H7 (cell line): Measurements from ENCODE around the gene THEM4. TPM values are rescaled to one million over a fixed set of nuclear protein-coding genes. Genes with fewer than 3 reads are reported as not detected.
A peak's percentile ranks its signal among the peaks of the same experiment; 100 is the strongest.

Experiments used
- DNase-seq: peaks from one replicate; pipeline ENCODE4 v3.0.0; 2012
- H3K27me3 ChIP-seq: 2 replicates; pipeline ENCODE4 v1.6.0; 2011; ENCODE audit warnings: mild to moderate bottlenecking, low read length; ENCODE audit not compliant: control insufficient read depth, insufficient read depth
- H3K36me3 ChIP-seq: replicated peaks from 2 replicates; pipeline ENCODE4 v1.5.1; 2011; ENCODE audit warnings: low read length; ENCODE audit not compliant: control insufficient read depth, insufficient read depth
- H3K4me3 ChIP-seq: 2 replicates; pipeline ENCODE4 v1.5.1; 2011; ENCODE audit warnings: low read depth, mild to moderate bottlenecking, control low read depth, low read length, moderate library complexity; ENCODE audit not compliant: insufficient read depth
- total RNA-seq: library from RNA; depleted of rRNA; stranded (reverse); fragments of >200 nt; shearing (Covaris generic); gene quantifications from 2 replicates; pipeline ENCODE4 v1.2.3, GENCODE V29; 2014

The THEM4 gene
- total RNA-seq, 1 experiment from 2014 or later, result 21.4 TPM

GRCh38 chr1:151849871-151850270 is 59.4 kb downstream of the THEM4 start:
- DNase-seq, result no peak
- no peaks in the 10 kb centered on the region for H3K36me3 ChIP-seq
- H3K27me3 ChIP-seq, result peaks cover 2% of the 10 kb centered on the region; the same call in 1 of the 2 replicates
- H3K4me3 ChIP-seq, result no peak overlapping the region

GRCh38 chr1:151849126-151849525 is 60.2 kb downstream of the THEM4 start:
- Histone ChIP-seq H3K4me3 (no peak overlapping the region), H3K27me3 (peaks cover 2% of the 10 kb centered on the region; the same call in 1 of the 2 replicates), H3K36me3 (no peaks in the 10 kb centered on the region)
- no peak for DNase-seq

GRCh38 chr1:151847867-151848596 is 61.3 kb downstream of the THEM4 start:
- H3K36me3 ChIP-seq, result no peaks in the 10 kb centered on the region
- no peak overlapping the region for H3K4me3 ChIP-seq
- DNase-seq, result peak; percentile 44
- H3K27me3 ChIP-seq, result no peaks in the 10 kb centered on the region; the same call in 1 of the 2 replicates

- Histone ChIP-seq H3K36me3 (no peaks in the 10 kb centered on the region), H3K4me3 (no peak overlapping the region), H3K27me3 (no peaks in the 10 kb centered on the region; the same call in 1 of the 2 replicates)
- DNase-seq, result no peak
These were observed 62.5 kb downstream of the THEM4 start for GRCh38 chr1:151846686-151847237.

- DNase-seq, result peak; percentile 85
These were observed 63.2 kb downstream of the THEM4 start for GRCh38 chr1:151846062-151846568.

GRCh38 chr1:151843398-151843797 is 65.9 kb downstream of the THEM4 start:
- H3K4me3 ChIP-seq, result no peak overlapping the region
- peaks cover 15% of the 10 kb centered on the region for H3K27me3 ChIP-seq
- DNase-seq, result no peak
- no peaks in the 10 kb centered on the region for H3K36me3 ChIP-seq

More at GRCh38 chr1:151846062-151846568, 63.2 kb downstream of the THEM4 start:
- Histone ChIP-seq H3K36me3 (no peaks in the 10 kb centered on the region), H3K27me3 (no peaks in the 10 kb centered on the region; the same call in 1 of the 2 replicates), H3K4me3 (no peak overlapping the region)

GRCh38 chr1:151841141-151841540 is 68.2 kb downstream of the THEM4 start:
- Histone ChIP-seq H3K27me3 (peaks cover 33% of the 10 kb centered on the region), H3K4me3 (no peak overlapping the region), H3K36me3 (no peaks in the 10 kb centered on the region)
- no peak for DNase-seq

- H3K36me3 ChIP-seq, result no peaks in the 10 kb centered on the region
- H3K27me3 ChIP-seq, result peaks cover 33% of the 10 kb centered on the region
- H3K4me3 ChIP-seq, result peak overlapping the region; percentile 57
- no peak for DNase-seq
These were observed 68.9 kb downstream of the THEM4 start for GRCh38 chr1:151840421-151840820.

GRCh38 chr1:151839457-151840403 is 69.6 kb downstream of the THEM4 start, which contains the start of gene C2CD4D:
Gene C2CD4D (minus strand): TSS chr1:151839820. CDS start chr1:151838989, 831 bp downstream.
- H3K36me3 ChIP-seq, result no peaks in the 10 kb centered on the region
- DNase-seq, result peak; percentile 95
- peaks cover 33% of the 10 kb centered on the region for H3K27me3 ChIP-seq
- H3K4me3 ChIP-seq, result peak within 1 kb of the TSS; percentile 57

- no peaks in the 10 kb centered on the region for H3K36me3 ChIP-seq
- peaks cover 33% of the 10 kb centered on the region for H3K27me3 ChIP-seq
- peak overlapping the region; percentile 57 for H3K4me3 ChIP-seq
- DNase-seq, result no peak
These were observed 70.3 kb downstream of the THEM4 start for GRCh38 chr1:151839082-151839412.

GRCh38 chr1:151838222-151839081 is 70.9 kb downstream of the THEM4 start:
- H3K27me3 ChIP-seq, result peaks cover 33% of the 10 kb centered on the region
- H3K36me3 ChIP-seq, result no peaks in the 10 kb centered on the region
- H3K4me3 ChIP-seq, result peak overlapping the region; percentile 57
- peak; percentile 90 for DNase-seq

- Histone ChIP-seq H3K27me3 (peaks cover 33% of the 10 kb centered on the region), H3K4me3 (peak overlapping the region; percentile 57), H3K36me3 (no peaks in the 10 kb centered on the region)
- DNase-seq, result no peak
These were observed 71.5 kb downstream of the THEM4 start for GRCh38 chr1:151837884-151838221.

- Histone ChIP-seq H3K27me3 (peaks cover 33% of the 10 kb centered on the region), H3K4me3 (no peak overlapping the region), H3K36me3 (no peaks in the 10 kb centered on the region)
- DNase-seq, result no peak
These were observed 72.1 kb downstream of the THEM4 start for GRCh38 chr1:151837197-151837596.

GRCh38 chr1:151835596-151835995 is 73.7 kb downstream of the THEM4 start:
- H3K27me3 ChIP-seq, result peaks cover 32% of the 10 kb centered on the region
- no peak for DNase-seq
- H3K4me3 ChIP-seq, result no peak overlapping the region
- H3K36me3 ChIP-seq, result no peaks in the 10 kb centered on the region
